ENCODE results near the gene OR52A5.
"Not testable (repeated sequence)": the region's sequence is repeated elsewhere in the genome, so short reads cannot be mapped to it uniquely, and the experiment has no call there.

OR52A5 gene

GRCh38 chr11:5137996-5138395, at the start of gene OR52A5:
TSS of gene OR52A5 (minus strand) at chr11:5138356. CDS start at chr11:5132642, 5,714 bp downstream.
- no peak for DNase-seq (ENCODE audit: low spot score)

GRCh38 chr11:5178046-5178837, 40.1 kb upstream of the OR52A5 start:
- DNase-seq (ENCODE audit: low spot score): no peak

DNA sequence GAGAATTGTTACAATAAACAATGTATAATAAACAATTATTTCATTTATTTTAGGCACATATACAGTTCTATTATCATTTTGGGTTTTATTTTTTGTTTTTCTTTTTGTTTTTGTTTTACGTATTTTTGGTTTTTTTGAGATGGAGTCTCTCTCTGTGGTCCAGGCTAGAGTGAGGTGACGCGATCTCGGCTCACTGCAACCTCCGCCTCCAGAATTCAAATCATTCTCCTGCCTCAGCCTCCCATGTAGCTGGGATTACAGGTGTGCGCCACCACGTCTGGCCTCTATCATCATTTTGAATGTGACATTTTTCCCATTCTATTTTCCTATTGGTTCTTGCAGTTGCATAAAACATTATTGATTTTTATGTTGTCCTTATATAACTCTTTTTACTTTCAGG, 36.8 kb upstream of the OR52A5 start:
- no peak for DNase-seq (ENCODE audit: low spot score)

DNA sequence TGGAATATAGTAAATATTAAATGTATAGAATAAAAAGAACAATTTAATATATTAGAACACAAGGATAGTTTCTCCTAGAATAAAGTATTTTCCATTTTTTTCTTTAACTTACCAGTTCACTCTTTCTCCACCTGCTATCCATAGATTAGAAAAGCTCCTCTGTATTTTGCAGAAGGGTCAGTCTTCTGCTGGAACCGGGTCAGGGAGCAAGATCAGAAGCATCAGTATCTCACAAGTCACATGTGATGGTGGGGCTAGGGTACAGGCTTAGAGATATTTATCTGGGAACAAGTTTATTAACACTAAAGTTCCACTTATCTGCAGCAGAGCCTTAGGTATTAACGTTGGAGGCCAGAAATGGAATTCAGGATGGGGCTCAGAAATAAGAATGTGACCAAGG, 33.7 kb upstream of the OR52A5 start:
- DNase-seq (ENCODE audit: low spot score): no peak

GRCh38 chr11:5165898-5166297, 27.7 kb upstream of the OR52A5 start:
- DNase-seq (ENCODE audit: low spot score): not testable (repeated sequence)

GRCh38 chr11:5164807-5165206, 26.7 kb upstream of the OR52A5 start:
- not testable (repeated sequence) for DNase-seq (ENCODE audit: low spot score)

GRCh38 chr11:5161045-5161444, 22.9 kb upstream of the OR52A5 start:
- not testable (repeated sequence) for DNase-seq (ENCODE audit: low spot score)

DNA sequence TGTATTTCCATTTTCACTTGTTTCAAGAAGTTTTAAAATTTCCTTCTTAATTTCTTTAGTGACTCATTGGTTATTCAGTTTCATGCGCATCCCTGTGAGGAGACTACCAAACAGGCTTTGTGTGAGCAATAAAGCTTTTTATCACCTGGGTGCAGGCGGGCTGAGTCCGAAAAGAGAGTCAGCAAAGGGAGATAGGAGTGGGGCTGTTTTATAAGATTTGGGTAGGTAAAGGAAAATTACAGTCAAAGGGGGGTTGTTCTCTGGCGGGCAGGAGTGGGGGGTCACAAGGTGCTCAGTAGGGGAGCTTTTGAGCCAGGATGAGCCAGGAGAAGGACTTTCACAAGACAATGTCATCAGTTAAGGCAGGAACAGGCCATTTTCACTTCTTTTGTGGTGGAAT, 22.1 kb upstream of the OR52A5 start:
- not testable (repeated sequence) for DNase-seq (ENCODE audit: low spot score)

DNA sequence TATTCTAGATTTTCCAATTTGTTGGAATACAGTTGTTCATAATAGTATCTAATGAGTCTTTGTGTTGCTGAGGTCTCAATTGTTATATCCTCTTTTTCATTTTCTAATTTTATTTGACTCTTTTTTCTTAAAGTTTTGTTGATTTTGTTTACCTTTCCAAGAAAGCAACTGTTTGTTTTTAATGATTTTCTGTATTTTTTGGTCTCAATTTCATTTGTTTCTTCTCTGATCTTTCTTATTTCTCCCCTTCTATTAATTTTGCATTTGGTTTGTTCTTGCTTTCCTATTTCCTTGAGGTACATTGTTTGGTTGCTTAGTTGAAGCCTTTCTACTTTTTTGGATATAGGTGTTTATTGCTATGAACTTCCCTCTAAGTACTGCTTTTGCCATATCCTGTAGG, 21.6 kb upstream of the OR52A5 start:
- no peak for DNase-seq (ENCODE audit: low spot score)

DNA sequence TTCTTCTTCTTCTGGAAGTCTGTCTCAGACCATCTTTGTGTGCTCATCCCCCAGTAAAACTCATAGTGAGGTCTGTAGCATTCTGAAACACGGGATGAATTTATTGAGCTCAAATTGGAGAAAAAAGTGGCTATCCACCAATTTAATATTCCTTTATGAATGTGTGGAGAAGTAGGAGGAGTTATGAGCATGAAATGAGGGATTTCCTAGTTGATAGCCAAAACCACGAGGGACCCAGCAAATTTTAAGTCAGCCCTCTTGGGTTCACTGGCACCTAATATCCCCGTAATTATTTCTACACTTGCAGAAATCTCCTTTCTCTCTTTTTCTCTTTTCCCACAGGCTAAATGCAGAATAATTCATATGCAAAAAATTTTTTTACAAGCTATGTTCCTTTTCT, 16.5 kb upstream of the OR52A5 start, which contains the start of gene OR52A1:
Gene OR52A1 (minus strand): TSS at position 101 of the 400 bp plus-strand sequence. CDS start 2,388 bp downstream, outside the sequence.
- DNase-seq (ENCODE audit: low spot score): no peak

DNA sequence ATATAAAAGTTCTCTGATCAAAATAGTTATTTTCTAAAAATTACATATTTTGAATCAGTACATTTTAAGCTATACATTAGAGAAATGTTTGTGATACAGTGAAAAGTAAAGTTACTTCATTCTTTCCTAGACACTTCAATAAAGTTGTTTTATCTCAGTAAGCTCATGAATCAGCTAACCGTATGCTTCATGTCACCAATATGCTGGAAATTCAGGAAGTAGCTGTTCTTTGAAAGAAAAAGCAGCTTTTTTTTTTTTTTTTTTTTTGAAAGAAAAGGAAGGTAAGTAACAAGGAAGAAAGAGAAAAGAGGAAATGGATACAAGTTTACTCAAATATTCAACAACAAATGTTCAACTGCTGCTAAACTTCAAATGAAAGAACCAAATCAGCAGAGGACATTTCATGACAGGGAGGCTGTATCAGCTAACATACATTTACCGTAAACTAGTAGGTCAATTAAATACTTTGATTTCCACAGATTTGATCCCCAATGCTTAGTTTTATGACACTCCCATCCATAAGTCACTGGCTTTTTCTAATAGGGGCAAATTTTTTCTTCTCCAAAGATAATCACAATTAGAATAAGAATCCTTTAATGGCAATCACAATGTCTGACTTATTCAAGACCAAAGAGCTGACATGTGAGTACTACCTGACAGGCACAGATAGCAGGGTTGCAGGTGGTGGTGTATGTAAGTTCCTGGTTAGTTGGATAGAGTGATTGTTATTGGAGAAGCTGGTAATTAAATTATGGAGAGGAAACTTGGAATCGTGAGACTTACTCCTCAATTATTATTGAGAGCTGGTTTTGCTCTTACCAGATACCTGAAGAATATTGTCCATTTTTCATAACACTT, 15.6 kb upstream of the OR52A5 start:
- DNase-seq (ENCODE audit: low spot score): no peak

GRCh38 chr11:5151713-5152153, 13.6 kb upstream of the OR52A5 start:
- DNase-seq (ENCODE audit: low spot score): no peak

- DNase-seq (ENCODE audit: low spot score): not testable (repeated sequence)
These were observed 6.0 kb upstream of the OR52A5 start for GRCh38 chr11:5144206-5144605.

- DNase-seq (ENCODE audit: low spot score): no peak
These were observed 1.1 kb downstream of the OR52A5 start for GRCh38 chr11:5137014-5137413.

- no peak for DNase-seq (ENCODE audit: low spot score)
These were observed 1.9 kb downstream of the OR52A5 start for GRCh38 chr11:5136261-5136660.

- no peak for DNase-seq (ENCODE audit: low spot score)
These were observed 6.4 kb downstream of the OR52A5 start for GRCh38 chr11:5131584-5132335.

- no peak for DNase-seq (ENCODE audit: low spot score)
These were observed 8.7 kb downstream of the OR52A5 start for GRCh38 chr11:5129457-5129877.

GRCh38 chr11:5124891-5125620, 13.1 kb downstream of the OR52A5 start:
- DNase-seq (ENCODE audit: low spot score): no peak

DNA sequence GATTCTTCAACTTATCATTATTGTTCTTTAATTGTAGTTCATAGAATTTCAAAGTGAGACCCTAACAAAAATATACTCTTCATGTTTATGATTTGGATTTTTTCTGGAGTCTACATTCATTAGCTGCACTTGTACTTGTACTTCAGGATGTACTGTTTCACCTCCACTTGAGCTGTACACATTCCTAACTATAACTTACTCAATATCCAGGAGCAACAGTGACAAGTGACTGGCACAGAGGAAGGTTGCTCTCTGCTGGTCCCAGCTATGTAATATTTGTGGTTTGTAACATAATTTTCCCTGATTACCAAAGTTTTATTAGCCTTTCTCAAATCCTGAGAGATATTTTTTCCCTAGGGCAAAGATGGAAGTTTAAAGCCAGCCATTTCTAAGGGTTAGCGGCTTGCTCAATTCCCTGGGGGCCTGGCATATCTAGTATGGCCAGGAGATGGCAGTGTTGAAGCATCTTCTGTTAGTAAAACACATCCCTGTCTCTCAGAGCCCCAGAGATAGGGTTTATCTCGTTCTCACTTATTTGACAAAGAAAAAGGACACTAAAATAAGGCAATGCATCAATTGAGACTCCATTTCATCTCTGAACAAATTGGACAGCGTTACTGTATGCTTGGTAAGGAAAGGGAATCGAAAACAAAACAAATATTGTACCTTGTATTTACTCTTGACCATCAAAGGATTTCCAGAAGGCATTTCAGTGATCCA, 14.2 kb downstream of the OR52A5 start:
- peak; percentile 27 for DNase-seq (ENCODE audit: low spot score)

DNA sequence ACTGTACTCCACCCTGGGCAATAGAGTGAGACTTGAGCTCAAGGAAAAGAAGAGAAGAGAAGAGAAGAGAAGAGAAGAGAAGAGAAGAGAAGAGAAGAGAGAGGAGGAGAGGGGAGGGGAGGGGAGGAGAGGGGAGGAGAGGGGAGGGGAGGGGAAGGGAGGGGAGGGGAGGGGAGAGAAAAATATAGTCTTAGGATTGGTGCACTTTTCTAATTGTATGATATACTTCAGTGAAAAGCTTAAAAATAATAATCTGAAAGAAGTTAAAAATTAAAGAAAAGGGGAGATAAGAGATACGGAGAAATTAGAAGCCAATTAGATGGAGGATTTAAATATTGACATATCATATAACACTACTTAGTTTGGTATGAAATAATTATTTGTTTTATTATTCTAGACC, 19.3 kb downstream of the OR52A5 start:
- DNase-seq (ENCODE audit: low spot score): no peak

DNA sequence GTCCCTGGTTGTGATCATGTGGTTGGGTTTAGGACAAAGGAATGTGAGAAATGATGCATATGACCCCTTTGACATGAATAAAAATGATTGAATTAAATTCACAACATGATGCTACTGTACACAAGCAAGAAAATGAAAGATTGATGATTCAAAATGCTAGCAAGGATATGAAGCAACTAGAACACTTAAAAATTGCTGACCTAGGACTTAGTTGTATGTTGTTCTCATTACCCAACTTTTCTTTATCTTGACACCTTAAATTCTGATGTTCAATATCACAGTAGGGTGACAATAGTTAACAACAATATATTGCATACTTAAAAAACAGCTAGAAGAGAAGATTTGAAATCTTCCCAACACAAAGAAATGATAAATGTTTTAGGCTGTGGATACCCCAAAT, 20.6 kb downstream of the OR52A5 start:
- no peak for DNase-seq (ENCODE audit: low spot score)

All from COLO829 (cell line).